Fibroblast of skin of scalp (primary cell): ENCODE results near the gene ARRDC2.
A peak's percentile ranks its signal among the peaks of the same experiment; 100 is the strongest.

Experiments
- DNase-seq: peaks from one replicate; pipeline ENCODE4 v3.0.0-alpha.2; 2013

The ARRDC2 gene

GRCh38 chr19:18058208-18059009, 50.4 kb downstream of the ARRDC2 start:
- DNase-seq = peak; percentile 79

- no peak for DNase-seq
These were observed 51.3 kb downstream of the ARRDC2 start for GRCh38 chr19:18059297-18059696.

- no peak for DNase-seq
These were observed 51.9 kb downstream of the ARRDC2 start for GRCh38 chr19:18059902-18060301.

- DNase-seq = no peak
These were observed 52.5 kb downstream of the ARRDC2 start for GRCh38 chr19:18060472-18060871.

- no peak for DNase-seq
These were observed 54.1 kb downstream of the ARRDC2 start for GRCh38 chr19:18062028-18062427.

- no peak for DNase-seq
These were observed 55.5 kb downstream of the ARRDC2 start for GRCh38 chr19:18063463-18063862.
